Measurements from ENCODE around the gene UCHL1.

GRCh38 chr4:41290479-41290878 is 33.8 kb downstream of the UCHL1 start:
- TF ChIP-seq POLR2AphosphoS5 (IDR thresholded peaks at IDR 0.05; ENCODE audit: low read depth, low read length) (no peak), TAF1 (IDR thresholded peaks at IDR 0.05; ENCODE audit: borderline replicate concordance, insufficient read depth, low read length) (no peak), REST (IDR thresholded peaks at IDR 0.05; ENCODE audit: insufficient read depth in 1 of 2, low read depth in 2 of 2, low read length in 2 of 2) (no peak), FOXP2 (optimal IDR thresholded peaks at IDR 0.05; ENCODE audit: borderline replicate concordance, extremely low read depth, extremely low read length, insufficient read depth) (no peak), SIN3A (IDR thresholded peaks at IDR 0.05; ENCODE audit: borderline replicate concordance, insufficient read depth, low read length) (no peak)

Measured in PFSK-1 (cell line).